GM18870 (cell line): ENCODE measurements around the gene LGALS12.
"Not testable (repeated sequence)": the region's sequence is repeated elsewhere in the genome, so short reads cannot be mapped to it uniquely, and the experiment has no call there.

ENCODE experiments used
- ATAC-seq: cut with Tn5 transposase; IDR thresholded peaks from one replicate; pipeline ENCODE4 v1.9.1; 2021; ENCODE audit warnings: moderate library complexity; ENCODE audit not compliant: unreplicated experiment

The LGALS12 gene

GRCh38 chr11:63532799-63533475 lies 27.1 kb downstream of the LGALS12 start:
- ATAC-seq, result no peak

GRCh38 chr11:63534076-63534475 lies 28.2 kb downstream of the LGALS12 start:
- ATAC-seq, result no peak

GRCh38 chr11:63534895-63535461 lies 29.1 kb downstream of the LGALS12 start:
- ATAC-seq, result no peak

- no peak for ATAC-seq
Observed at GRCh38 chr11:63535734-63536133, 29.9 kb downstream of the LGALS12 start.

- no peak for ATAC-seq
Observed at GRCh38 chr11:63536669-63537292, 30.9 kb downstream of the LGALS12 start, which contains the start of gene PLAAT4. TSS of gene PLAAT4 (plus strand) at chr11:63536808. CDS start at chr11:63536869, 61 bp downstream.

GRCh38 chr11:63537293-63538101 lies 31.6 kb downstream of the LGALS12 start:
- no peak for ATAC-seq

- ATAC-seq, result not testable (repeated sequence)
Observed at GRCh38 chr11:63542506-63542905, 36.6 kb downstream of the LGALS12 start.

- ATAC-seq, result no peak
Observed at GRCh38 chr11:63543711-63544110, 37.8 kb downstream of the LGALS12 start.

GRCh38 chr11:63547061-63547460 lies 41.2 kb downstream of the LGALS12 start:
- no peak for ATAC-seq

GRCh38 chr11:63548178-63548577 lies 42.3 kb downstream of the LGALS12 start:
- no peak for ATAC-seq

GRCh38 chr11:63549411-63549810 lies 43.5 kb downstream of the LGALS12 start:
- no peak for ATAC-seq

GRCh38 chr11:63550156-63550700 lies 44.3 kb downstream of the LGALS12 start:
- not testable (repeated sequence) for ATAC-seq

GRCh38 chr11:63551091-63551888 lies 45.4 kb downstream of the LGALS12 start:
- ATAC-seq, result no peak

GRCh38 chr11:63551889-63552266 lies 46.0 kb downstream of the LGALS12 start:
- no peak for ATAC-seq

- no peak for ATAC-seq
Observed at GRCh38 chr11:63552921-63553320, 47.0 kb downstream of the LGALS12 start.

GRCh38 chr11:63553759-63554158 lies 47.9 kb downstream of the LGALS12 start:
- ATAC-seq, result peak; percentile 64

GRCh38 chr11:63554877-63555223 lies 49.0 kb downstream of the LGALS12 start:
- no peak for ATAC-seq

GRCh38 chr11:63556404-63557013 lies 50.6 kb downstream of the LGALS12 start:
- ATAC-seq, result no peak

GRCh38 chr11:63557570-63557969 lies 51.7 kb downstream of the LGALS12 start:
- ATAC-seq, result no peak
